NCI-H748 (cell line): ENCODE data around the gene WASF3.

Experiments used
- DNase-seq: peaks from one replicate; lab custom pipeline; 2025; ENCODE audit not compliant: unreplicated experiment; lab: John Stamatoyannopoulos, UW

The WASF3 gene

DNA sequence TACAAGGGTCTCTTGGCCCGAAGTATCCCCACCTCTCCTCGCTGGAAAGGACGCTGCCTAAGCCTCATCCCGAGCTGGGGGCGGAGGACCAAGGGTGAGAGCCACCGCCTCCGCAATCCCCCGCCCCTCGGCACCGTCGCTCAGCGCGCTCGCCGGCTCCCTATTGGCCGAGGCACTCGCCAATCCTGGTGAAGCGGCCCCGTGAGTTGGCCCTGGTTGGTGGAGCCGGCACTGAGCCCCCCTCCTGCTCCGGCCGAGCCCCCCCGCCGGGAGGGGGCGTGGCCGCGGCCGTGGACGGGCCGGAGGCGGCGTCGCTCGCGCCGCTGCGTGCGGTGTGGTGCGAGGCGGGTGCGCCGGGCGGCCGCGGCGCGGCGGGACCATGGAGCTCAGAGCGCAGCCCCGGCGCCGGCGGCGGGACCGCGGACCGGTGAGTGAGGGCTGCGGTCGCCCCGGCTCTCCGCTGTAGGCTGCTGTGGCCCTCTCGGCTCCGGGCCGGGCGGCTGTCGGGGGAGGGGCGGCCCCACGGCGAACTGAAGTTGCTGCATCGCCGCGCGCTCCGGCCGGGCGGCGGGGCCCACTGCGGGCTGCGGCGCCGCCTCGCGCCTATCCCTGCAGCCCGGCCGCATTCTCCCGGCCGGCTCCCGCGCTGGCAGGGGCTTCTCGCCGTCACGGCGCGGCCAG, at the start of gene WASF3:
Gene WASF3, plus strand, starts transcription at position 291 of the 681 bp plus-strand sequence. CDS start 84,588 bp downstream, outside the sequence.
- DNase-seq, result peak; percentile 100

DNA sequence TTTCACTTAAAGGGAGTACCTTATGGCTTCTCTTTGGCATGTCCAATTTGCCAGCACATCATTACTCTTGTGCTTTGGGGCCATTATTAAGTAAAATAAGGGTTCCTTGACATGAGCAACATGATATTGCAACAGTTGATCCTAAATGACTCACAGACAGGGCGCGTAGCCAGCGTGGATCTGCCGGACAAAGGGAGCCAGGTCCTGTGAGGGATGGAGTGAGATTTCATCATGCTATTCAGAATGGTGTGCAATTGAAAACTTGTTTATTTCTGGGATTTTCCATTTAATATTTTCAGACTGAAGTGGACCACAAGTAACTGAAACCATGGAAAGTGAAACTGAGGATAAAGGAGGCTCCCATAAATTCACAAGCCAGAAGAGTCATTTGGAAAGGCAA, 48.6 kb upstream of the WASF3 start:
- no peak for DNase-seq

- no peak for DNase-seq
These were observed 48.0 kb upstream of the WASF3 start for GRCh38 chr13:26509491-26509890.

DNA sequence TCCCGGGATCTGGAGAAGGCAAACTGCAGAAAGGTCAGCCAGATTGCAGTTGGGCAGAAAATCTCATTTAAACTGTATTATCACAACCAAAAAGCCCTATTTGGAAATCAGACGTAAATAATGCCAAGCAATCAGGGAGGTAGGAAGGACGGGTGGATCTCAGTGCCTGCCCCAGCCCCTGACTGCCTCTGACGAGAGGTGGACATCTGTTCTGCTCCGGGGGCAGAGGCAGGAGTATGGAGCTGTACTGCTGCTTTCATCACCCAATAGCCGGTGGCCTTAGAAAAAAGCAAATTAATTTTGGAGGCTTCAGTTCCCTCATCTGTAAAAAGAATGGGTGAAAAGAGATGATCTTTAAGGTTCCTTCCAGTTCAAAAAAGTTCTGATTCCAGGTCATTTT, 43.6 kb upstream of the WASF3 start:
- no peak for DNase-seq

DNA sequence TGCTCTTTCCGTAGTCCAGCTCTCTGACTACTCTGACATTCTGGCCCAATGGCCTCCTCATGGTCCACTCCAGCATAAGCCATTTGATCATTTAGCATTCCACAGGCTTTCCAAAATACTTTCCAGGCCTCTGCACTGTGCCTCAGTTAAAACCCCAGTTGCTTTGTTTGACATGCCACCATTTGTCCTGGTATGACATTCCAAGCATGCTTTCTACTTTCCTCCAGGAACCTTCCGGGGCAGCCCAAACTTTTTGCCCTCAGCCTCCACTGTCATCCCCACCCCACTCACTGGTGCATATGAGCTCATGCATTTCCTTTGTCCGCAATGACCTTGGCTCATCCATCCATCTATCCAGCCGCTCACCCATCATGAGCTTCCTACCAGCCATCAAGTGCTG, 41.8 kb upstream of the WASF3 start:
- no peak for DNase-seq

DNA sequence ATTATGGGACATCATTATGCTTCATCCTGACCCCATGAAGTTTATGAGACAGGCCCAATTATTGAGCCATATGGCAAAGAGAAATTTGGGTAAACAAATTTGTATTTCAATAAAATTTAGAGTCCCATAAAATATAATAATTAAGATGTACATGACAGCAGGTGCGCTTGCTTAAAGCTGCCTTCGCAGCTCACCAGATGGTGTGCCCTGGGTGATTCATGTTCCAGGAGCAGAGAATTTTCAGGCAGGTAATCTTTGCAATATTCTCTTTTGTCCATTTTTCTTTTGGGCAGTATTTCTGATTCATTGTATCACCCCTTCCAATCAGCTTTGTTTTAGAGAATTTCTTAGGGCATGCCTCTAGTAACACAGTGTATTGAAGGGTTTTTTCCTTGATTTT, 39.5 kb upstream of the WASF3 start:
- no peak for DNase-seq

- no peak for DNase-seq
These were observed 39.0 kb upstream of the WASF3 start for GRCh38 chr13:26518451-26518959.

- no peak for DNase-seq
These were observed 34.9 kb upstream of the WASF3 start for GRCh38 chr13:26522571-26522970.

DNA sequence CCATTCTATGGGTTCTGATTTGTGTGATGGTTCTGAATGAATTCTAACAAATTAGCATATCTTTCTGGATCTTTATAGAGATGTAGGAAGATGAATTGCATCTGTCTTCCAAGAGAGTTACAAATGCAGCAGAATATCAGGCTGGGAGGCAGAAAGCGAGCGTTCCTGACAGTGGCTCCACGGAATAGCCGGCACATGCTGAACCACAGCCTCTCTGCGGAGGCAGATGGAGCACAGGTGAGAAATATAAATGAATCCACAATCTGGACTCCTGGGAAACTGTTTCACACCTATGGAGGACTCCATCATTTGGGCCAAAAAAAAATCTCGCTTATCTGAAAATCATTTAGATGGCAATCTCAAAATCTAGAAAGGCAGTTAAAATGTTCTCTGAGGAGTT, 34.5 kb upstream of the WASF3 start:
- DNase-seq, result no peak

DNA sequence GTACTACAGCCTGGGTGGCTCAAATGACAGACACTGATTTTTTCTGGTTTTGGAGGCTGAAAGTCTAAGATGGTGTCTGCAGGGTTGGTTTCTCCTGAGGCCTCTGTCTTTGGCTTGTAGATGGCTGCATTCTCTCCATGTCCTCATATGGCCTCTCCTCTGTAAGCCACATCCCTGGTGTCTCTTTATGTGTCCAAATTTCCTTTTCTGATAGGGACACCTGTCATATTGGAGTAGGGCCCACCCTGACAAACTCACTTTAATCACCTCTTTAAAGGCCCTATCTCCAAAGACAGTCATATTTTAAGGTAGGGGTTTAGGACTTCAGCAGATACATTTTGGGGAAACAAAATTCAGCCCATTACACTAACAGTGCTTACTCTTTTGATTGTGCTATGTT, 32.0 kb upstream of the WASF3 start:
- DNase-seq, result no peak

GRCh38 chr13:26526702-26527216, 30.7 kb upstream of the WASF3 start:
- DNase-seq, result no peak

GRCh38 chr13:26528527-26528926, 29.0 kb upstream of the WASF3 start:
- DNase-seq, result peak; percentile 65

DNA sequence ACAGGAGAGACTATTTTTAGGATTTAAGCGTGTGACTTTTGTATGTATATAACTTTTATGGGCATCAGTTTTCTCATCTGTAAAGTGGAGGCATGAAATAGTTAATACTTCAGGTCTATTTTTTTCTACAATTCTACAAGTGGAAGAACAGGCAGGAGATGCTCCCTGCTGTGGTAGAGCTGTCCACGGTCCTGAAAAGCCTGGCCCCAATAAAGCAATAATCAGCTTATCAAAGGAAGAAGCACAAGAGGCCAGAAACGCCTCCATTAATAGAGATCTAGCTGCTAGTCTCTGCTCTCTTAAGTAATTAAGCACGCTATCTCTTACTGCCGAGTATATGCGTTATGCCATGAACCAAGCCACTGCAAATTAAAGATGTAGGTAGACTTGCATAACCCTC, 28.0 kb upstream of the WASF3 start:
- peak; percentile 55 for DNase-seq

DNA sequence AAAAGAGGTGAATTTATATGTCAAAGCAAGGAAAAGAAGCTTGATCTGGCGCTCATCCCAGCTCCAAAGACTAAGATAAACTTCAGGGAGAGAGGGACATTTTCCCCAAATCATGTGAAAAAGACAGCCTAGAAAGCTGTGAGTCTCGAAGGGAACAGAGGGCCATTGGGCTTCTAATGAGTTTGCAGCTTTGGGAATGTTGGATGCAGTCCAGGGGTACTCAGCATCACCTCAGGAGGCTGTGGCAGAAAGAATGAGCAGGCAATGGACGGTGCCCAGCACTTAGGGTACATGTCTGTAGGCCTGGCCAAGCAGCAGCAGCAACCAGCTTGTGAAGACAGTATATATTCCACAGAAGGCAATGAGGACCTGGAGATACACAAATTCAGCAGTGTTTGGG, 25.7 kb upstream of the WASF3 start:
- DNase-seq, result peak; percentile 61

- no peak for DNase-seq
These were observed 23.3 kb upstream of the WASF3 start for GRCh38 chr13:26534036-26534726.

GRCh38 chr13:26538363-26539317, 18.8 kb upstream of the WASF3 start:
- peak; percentile 72 for DNase-seq

DNA sequence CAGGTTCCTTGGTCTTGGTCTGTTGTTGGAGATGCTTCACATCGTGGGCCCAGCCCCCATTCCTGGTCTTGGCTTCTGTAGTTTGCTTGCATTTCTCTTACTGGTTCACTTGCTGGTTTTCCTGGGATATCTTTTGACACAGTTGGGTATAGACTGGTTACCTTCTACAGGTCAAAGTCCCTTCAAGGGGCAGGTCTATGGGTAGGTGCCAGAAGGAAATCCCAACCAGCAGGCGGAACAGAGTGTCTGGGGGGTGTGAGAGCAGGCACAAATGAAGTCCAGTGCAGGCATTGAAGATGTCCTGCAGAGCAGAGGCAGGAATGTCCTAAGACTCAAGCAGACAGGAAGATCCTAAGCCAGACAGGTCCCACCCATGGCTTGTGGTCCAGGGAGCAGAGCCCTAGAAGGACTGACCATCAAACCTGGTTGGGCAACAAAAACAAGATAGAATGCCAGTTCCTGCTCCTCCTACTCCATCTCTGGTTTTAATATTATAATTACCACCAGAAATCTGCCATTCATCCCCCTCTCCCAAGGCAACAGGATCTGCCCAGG, 17.7 kb upstream of the WASF3 start:
- no peak for DNase-seq

- DNase-seq, result no peak
These were observed 17.1 kb upstream of the WASF3 start for GRCh38 chr13:26540334-26540733.

- no peak for DNase-seq
These were observed 16.4 kb upstream of the WASF3 start for GRCh38 chr13:26541041-26541440.

DNA sequence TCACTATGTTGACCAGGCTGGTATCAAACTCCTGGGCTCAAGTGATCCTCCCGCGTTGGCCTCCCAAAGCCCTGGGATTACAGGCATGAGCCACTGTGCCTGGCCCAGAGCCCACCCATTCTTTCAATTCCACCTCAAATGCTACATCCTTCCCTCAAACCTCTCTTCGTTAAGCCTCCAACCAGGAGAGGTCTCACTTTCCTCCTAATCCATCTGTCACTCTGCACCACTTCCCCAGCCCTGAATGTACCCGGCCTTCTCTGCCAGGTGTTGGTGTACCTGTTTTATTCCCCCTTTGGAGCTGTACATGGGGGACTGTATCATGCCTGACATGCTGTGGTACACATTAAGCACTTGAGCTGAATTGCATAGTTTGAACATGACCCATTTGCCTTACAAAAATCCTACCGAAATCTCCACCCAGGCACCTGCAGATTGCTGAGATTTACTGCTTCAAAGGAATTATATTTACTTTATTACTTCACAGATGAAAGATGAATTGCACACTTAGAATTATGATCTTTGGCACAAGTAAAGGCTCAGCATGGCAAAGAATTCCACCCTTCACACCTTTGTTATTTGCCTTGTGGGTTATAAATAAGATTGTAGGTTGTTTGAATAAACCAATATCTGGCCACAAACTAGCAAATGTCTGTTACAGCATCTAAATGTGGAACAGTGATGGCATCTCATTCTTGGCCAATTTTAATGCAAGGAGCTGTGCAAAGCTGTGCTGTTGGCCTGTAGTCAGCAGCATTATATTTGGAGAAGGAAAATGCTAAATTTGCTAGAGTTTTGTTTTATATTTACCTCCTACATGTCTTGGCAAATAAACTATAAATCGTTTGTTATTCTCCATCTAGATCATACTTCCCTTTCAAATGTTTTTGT, 15.6 kb upstream of the WASF3 start:
- DNase-seq, result no peak
